Endothelial cell of umbilical vein (primary cell): Measurements from ENCODE around the gene PIBF1. TPM values are rescaled to one million over a fixed set of nuclear protein-coding genes. Genes with fewer than 3 reads are reported as not detected.

Experiments
- BruUV-seq: library from RNA; stranded (reverse); fragments of 400-500 nt; replicated peaks from 2 replicates; lab custom pipeline; 2021; lab: Mats Ljungman, UMichigan
- CTCF ChIA-PET: fragments of 300-600, 350-600 bp; sonication (Branson Sonifier 250); formaldehyde crosslinking; loops from one replicate; lab custom pipeline; 2021; ENCODE audit warnings: antibody characterized with exemption, inconsistent platforms; lab: Charles Lee
- POLR2A ChIA-PET: fragments of 300-600, 350-600 bp; sonication (Branson Sonifier 250); formaldehyde crosslinking; loops from one replicate; lab custom pipeline; 2021; ENCODE audit warnings: antibody characterized with exemption, inconsistent platforms; lab: Charles Lee
- DNase-seq: peaks from one replicate; pipeline ENCODE4 v3.0.0-alpha.2; 2011; ENCODE audit warnings: low read depth, low spot score
- FAIRE-seq: peaks from 2 replicates; lab custom pipeline; 2011; peaks lifted over from hg19 to GRCh38; lab: Jason Lieb, UNC
- H2AFZ ChIP-seq: 2 replicates; pipeline ENCODE4 v1.6.0; 2012; ENCODE audit warnings: low read depth, low read length, control low read depth, inconsistent platforms
- H3K27ac ChIP-seq: 2 replicates; pipeline ENCODE4 v1.5.1; 2011; ENCODE audit warnings: low read depth, mild to moderate bottlenecking, control low read depth, low read length, moderate library complexity; ENCODE audit not compliant: insufficient read depth
- H3K27me3 ChIP-seq, 2 experiments: 2 replicates each; pipeline versions ENCODE4 v1.6.0 to v1.6.1; 2011; ENCODE audit warnings: low read length in 2 of 2, mixed read lengths in 1 of 2; ENCODE audit not compliant: control insufficient read depth in 2 of 2, insufficient read depth in 2 of 2
- H3K36me3 ChIP-seq, 2 experiments: 2 replicates in 1 of 2; 3 replicates in 1 of 2; pipeline ENCODE4 v1.5.1; 2011; ENCODE audit warnings: low read length in 2 of 2, mild to moderate bottlenecking in 1 of 2, moderate library complexity in 1 of 2; ENCODE audit not compliant: control insufficient read depth in 2 of 2, insufficient read depth in 2 of 2; ENCODE audit errors: extremely low read depth in 1 of 2
- H3K4me1 ChIP-seq: 3 replicates; pipeline ENCODE4 v1.5.1; 2011; ENCODE audit warnings: mild to moderate bottlenecking, low read length; ENCODE audit not compliant: control insufficient read depth, insufficient read depth; ENCODE audit errors: extremely low read depth
- H3K4me2 ChIP-seq: 2 replicates; pipeline ENCODE4 v1.6.1; 2011; ENCODE audit warnings: low read length, control low read depth, mixed read lengths; ENCODE audit not compliant: insufficient read depth
- H3K4me3 ChIP-seq, 3 experiments: fragments of 200-600 bp in 1 of 3; sonication (generic), shearing (Covaris generic) in 1 of 3; replicated peaks in 1 of 3; 2 replicates each; pipeline ENCODE4 v1.5.1; 2011 to 2016; ENCODE audit warnings: control low read depth in 3 of 3, low read length in 3 of 3, mild to moderate bottlenecking in 2 of 3, inconsistent platforms in 1 of 3, low read depth in 1 of 3, moderate library complexity in 1 of 3; ENCODE audit not compliant: insufficient read depth in 1 of 3
- H3K79me2 ChIP-seq: 2 replicates; pipeline ENCODE4 v1.6.0; 2012; ENCODE audit warnings: low read length, inconsistent platforms; ENCODE audit not compliant: control insufficient read depth, insufficient read depth
- H3K9ac ChIP-seq: replicated peaks from 2 replicates; pipeline ENCODE3; 2011; ENCODE audit warnings: low read length, control low read depth; ENCODE audit not compliant: insufficient read depth; ENCODE audit errors: extremely low read depth
- H3K9me1 ChIP-seq: replicated peaks from 3 replicates; pipeline ENCODE4 v1.6.0; 2011; ENCODE audit warnings: mild to moderate bottlenecking, low read length; ENCODE audit not compliant: control insufficient read depth, insufficient read depth; ENCODE audit errors: extremely low read depth
- H3K9me3 ChIP-seq: replicated peaks from 2 replicates; pipeline ENCODE4 v1.5.1; 2012; ENCODE audit warnings: low read length, inconsistent platforms; ENCODE audit not compliant: control insufficient read depth, insufficient read depth
- H4K20me1 ChIP-seq: replicated peaks from 2 replicates; pipeline ENCODE3; 2011; ENCODE audit warnings: mild to moderate bottlenecking, low read length; ENCODE audit not compliant: control insufficient read depth, insufficient read depth; ENCODE audit errors: extremely low read depth
- CTCF ChIP-seq, 2 donors: IDR thresholded peaks; 1 replicate in 1 of 2; 2 replicates in 1 of 2; pipeline ENCODE4 v1.5.1; 2011; ENCODE audit warnings: low read length in 2 of 2, mild to moderate bottlenecking in 2 of 2, moderate library complexity in 2 of 2, control low read depth in 1 of 2, inconsistent platforms in 1 of 2, low read depth in 1 of 2; ENCODE audit not compliant: insufficient read depth in 1 of 2; ENCODE audit errors: extremely low read depth in 1 of 2
- EZH2 ChIP-seq: IDR thresholded peaks from 2 replicates; pipeline ENCODE4 v1.6.1; 2012; ENCODE audit warnings: borderline replicate concordance, low read depth, mild to moderate bottlenecking, moderate library complexity, low read length, inconsistent platforms; ENCODE audit not compliant: severe bottlenecking
- FOS ChIP-seq: IDR thresholded peaks from 2 replicates; pipeline ENCODE4 v1.6.1; 2011; ENCODE audit warnings: mild to moderate bottlenecking, low read length, moderate library complexity, borderline replicate concordance; ENCODE audit not compliant: insufficient read depth
- GATA2 ChIP-seq: IDR thresholded peaks from 2 replicates; pipeline ENCODE4 v1.7.0; 2011; ENCODE audit warnings: low read depth, mild to moderate bottlenecking, moderate library complexity, mixed read lengths, low read length; ENCODE audit not compliant: insufficient read length, insufficient read depth
- JUN ChIP-seq: IDR thresholded peaks from 2 replicates; pipeline ENCODE4 v1.6.1; 2011; ENCODE audit warnings: borderline replicate concordance, low read depth; ENCODE audit not compliant: insufficient read length, insufficient read depth
- MYC ChIP-seq: IDR thresholded peaks from one replicate; pipeline ENCODE4 v1.6.1; 2011; ENCODE audit warnings: mild to moderate bottlenecking, low read depth, low read length
- POLR2A ChIP-seq: IDR thresholded peaks from 2 replicates; pipeline ENCODE4 v1.6.1; 2012; ENCODE audit warnings: low read depth, mild to moderate bottlenecking, control low read depth, low read length
- POLR2AphosphoS5 ChIP-seq: IDR thresholded peaks from 2 replicates; pipeline ENCODE4 v1.6.1; 2012; ENCODE audit warnings: low read depth, mild to moderate bottlenecking, control low read depth, low read length, moderate library complexity; ENCODE audit not compliant: insufficient read depth
- dilution Hi-C: fragments of 300-500 bp; cut with MboI; formaldehyde crosslinking; loops from one replicate; pipeline ENCODE4 v1.15.0; 2019; ENCODE audit warnings: low sequenced_read_pairs; ENCODE audit not compliant: extremely low pct_ligation_motif_present
- intact Hi-C: fragments of 100-400 bp; cut with micrococcal nuclease; formaldehyde crosslinking; loops from one replicate; pipeline ENCODE4 v1.10.0; 2022
- polyA plus RNA-seq, 4 experiments: library from polyadenylated mRNA; depleted of rRNA in 3 of 4; stranded (reverse) in 3 of 4; unstranded in 1 of 4; fragments of >200 nt; gene quantifications; 2 replicates each; pipeline versions ENCODE4 v1.2.1 to v1.2.3, GENCODE V29; 2011 to 2012; ENCODE audit warnings: missing spikeins in 1 of 4
- total RNA-seq: library from RNA; stranded (reverse); gene quantifications from 2 replicates; pipeline ENCODE4 v1.2.3, GENCODE V29; 2021
- TF ChIP-seq, protein P1 (sequence below): IDR thresholded peaks from 2 replicates; pipeline ENCODE4 v1.6.1; 2011; ENCODE audit not compliant: insufficient read depth, insufficient read length

Gene PIBF1
- total and polyA plus RNA-seq, 2 donors (not counting 3 experiments of a cell fraction or from before 2014, with no cell fraction given): 1.4 to 18.4 TPM

DNA sequence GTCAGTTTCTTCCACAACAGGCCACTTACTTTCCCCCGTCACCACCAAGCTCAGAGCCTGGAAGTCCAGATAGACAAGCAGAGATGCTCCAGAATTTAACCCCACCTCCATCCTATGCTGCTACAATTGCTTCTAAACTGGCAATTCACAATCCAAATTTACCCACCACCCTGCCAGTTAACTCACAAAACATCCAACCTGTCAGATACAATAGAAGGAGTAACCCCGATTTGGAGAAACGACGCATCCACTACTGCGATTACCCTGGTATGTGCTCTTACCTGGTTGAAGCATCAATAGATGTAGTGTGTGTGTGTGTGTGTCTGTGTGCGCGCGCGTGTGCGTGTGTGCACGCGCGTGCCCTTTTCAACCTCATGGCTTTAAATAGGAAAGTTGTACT, 280.5 kb downstream of the PIBF1 start:
- dilution Hi-C loops: no loop called here
- Histone ChIP-seq H3K4me3 (no peak overlapping the region), H3K9me1 (no peaks in the 10 kb centered on the region), H2AFZ (no peak overlapping the region), H3K79me2 (no peaks in the 10 kb centered on the region), H3K9ac (no peak overlapping the region), H3K4me2 (no peak overlapping the region), H3K9me3 (no peaks in the 10 kb centered on the region), H3K36me3 (no peaks in the 10 kb centered on the region), H3K4me1 (peaks cover 15% of the 10 kb centered on the region), H3K27ac (no peak overlapping the region), H3K27me3 (no peaks in the 10 kb centered on the region), H4K20me1 (no peaks in the 10 kb centered on the region)
- ChIA-PET CTCF (interaction anchor here (1.5 kb wide), 1 partner anchor 10 kb away, joined by 5 read pairs; no protein-coding TSS in a partner anchor), POLR2A (no interaction called here)
- no peak for FAIRE-seq
- DNase-seq: no peak
- no TSS peak for BruUV-seq
- intact Hi-C loops: no loop called here
- TF ChIP-seq GATA2: no peak
- no peak for TF ChIP-seq POLR2A
- TF ChIP-seq, protein P1, sequence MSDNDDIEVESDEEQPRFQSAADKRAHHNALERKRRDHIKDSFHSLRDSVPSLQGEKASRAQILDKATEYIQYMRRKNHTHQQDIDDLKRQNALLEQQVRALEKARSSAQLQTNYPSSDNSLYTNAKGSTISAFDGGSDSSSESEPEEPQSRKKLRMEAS: no peak
- no peak for TF ChIP-seq CTCF (IDR thresholded peaks at IDR 0.05; ENCODE audit: extremely low read depth in 1 of 2, insufficient read depth in 1 of 2, low read depth in 1 of 2, low read length in 2 of 2)

- CTCF ChIA-PET: interaction anchor here (1.1 to 1.5 kb wide), 2 partner anchors 9 to 224 kb away, joined by 3 to 5 read pairs; no protein-coding TSS in a partner anchor
- Histone ChIP-seq H3K27ac (no peak overlapping the region), H3K27me3 (no peaks in the 10 kb centered on the region), H2AFZ (no peak overlapping the region), H3K9ac (no peak overlapping the region), H3K36me3 (no peaks in the 10 kb centered on the region), H3K4me3 (no peak overlapping the region), H4K20me1 (no peaks in the 10 kb centered on the region), H3K4me1 (peaks cover 9% of the 10 kb centered on the region), H3K4me2 (no peak overlapping the region), H3K9me3 (no peaks in the 10 kb centered on the region), H3K79me2 (no peaks in the 10 kb centered on the region), H3K9me1 (no peaks in the 10 kb centered on the region)
- no peak for TF ChIP-seq EZH2
- TF ChIP-seq POLR2AphosphoS5: no peak
- TF ChIP-seq MYC: no peak
- no peak for TF ChIP-seq FOS
- TF ChIP-seq JUN: no peak
- intact Hi-C loops: no loop called here
- DNase-seq: no peak
- POLR2A ChIA-PET: interaction anchor here (0.7 kb wide), 1 partner anchor 12 kb away, joined by 5 read pairs; no protein-coding TSS in a partner anchor
- no TSS peak for BruUV-seq
- dilution Hi-C loops: no loop called here
- no peak for FAIRE-seq
Measured at GRCh38 chr13:73063166-73063565, 281.2 kb downstream of the PIBF1 start.
